Limb (tissue), 2 donors: ENCODE data around the gene HCFC1R1.
"Not testable (repeated sequence)": the region's sequence is repeated elsewhere in the genome, so short reads cannot be mapped to it uniquely, and the experiment has no call there.

Experiments
- DNase-seq, 2 donors: peaks; one replicate each; pipeline ENCODE4 v3.0.0-alpha.2; 2016; ENCODE audit errors: extremely low spot score in 2 of 2

The HCFC1R1 gene

GRCh38 chr16:3057181-3058138, 33.7 kb upstream of the HCFC1R1 start:
- no peak for DNase-seq

GRCh38 chr16:3056336-3057180, 32.8 kb upstream of the HCFC1R1 start:
- DNase-seq = no peak

- DNase-seq = not testable (repeated sequence)
Observed at GRCh38 chr16:3055734-3056115, 32.0 kb upstream of the HCFC1R1 start.

- no peak for DNase-seq
Observed at GRCh38 chr16:3054965-3055733, 31.4 kb upstream of the HCFC1R1 start.

- DNase-seq = not testable (repeated sequence)
Observed at GRCh38 chr16:3053330-3053710, 29.6 kb upstream of the HCFC1R1 start.

GRCh38 chr16:3052571-3053329, 29.0 kb upstream of the HCFC1R1 start:
- DNase-seq = not testable (repeated sequence)

- DNase-seq = no peak
Observed at GRCh38 chr16:3051494-3051893, 27.8 kb upstream of the HCFC1R1 start.

GRCh38 chr16:3051009-3051408, 27.3 kb upstream of the HCFC1R1 start:
- DNase-seq = no peak

- no peak for DNase-seq
Observed at GRCh38 chr16:3050487-3050886, 26.7 kb upstream of the HCFC1R1 start.

GRCh38 chr16:3049921-3050481, 26.3 kb upstream of the HCFC1R1 start:
- no peak for DNase-seq

GRCh38 chr16:3047387-3047720, 23.6 kb upstream of the HCFC1R1 start:
- no peak for DNase-seq

- DNase-seq = no peak
Observed at GRCh38 chr16:3046641-3047386, 23.1 kb upstream of the HCFC1R1 start.

GRCh38 chr16:3045758-3046640, 22.3 kb upstream of the HCFC1R1 start, which contains the start of gene MMP25:
Gene MMP25, plus strand, starts transcription at chr16:3046561. Its CDS starts 357 bp downstream, at chr16:3046918.
- no peak for DNase-seq

- DNase-seq = no peak
Observed at GRCh38 chr16:3044708-3045107, 21.0 kb upstream of the HCFC1R1 start.

- DNase-seq = no peak
Observed at GRCh38 chr16:3042376-3042775, 18.6 kb upstream of the HCFC1R1 start.

- DNase-seq = no peak
Observed at GRCh38 chr16:3038896-3039295, 15.2 kb upstream of the HCFC1R1 start.

GRCh38 chr16:3038256-3038655, 14.5 kb upstream of the HCFC1R1 start:
- DNase-seq = no peak

- DNase-seq = no peak
Observed at GRCh38 chr16:3036726-3037315, 13.1 kb upstream of the HCFC1R1 start, which contains the start of gene BICDL2. Gene BICDL2, minus strand, starts transcription at chr16:3036944. Its CDS starts 1,448 bp downstream, at chr16:3035496.
